Coronary artery (tissue), 2 donors: ENCODE results near the gene DAB1.

Source experiments
- DNase-seq: peaks from one replicate; pipeline ENCODE4 v3.0.0-alpha.2; 2017; ENCODE audit warnings: low spot score
- H3K27ac ChIP-seq, 2 donors: fragments of 200-600 bp; sonication (generic); one replicate each; pipeline ENCODE4 v1.5.1; 2016 to 2019
- H3K4me3 ChIP-seq: fragments of 200-600 bp; sonication (generic); 2 replicates; pipeline ENCODE4 v1.5.1; 2016; ENCODE audit warnings: mild to moderate bottlenecking, moderate library complexity
- TF ChIP-seq, protein P1 (sequence below): fragments of 200-600 bp; sonication (generic); IDR thresholded peaks from one replicate; pipeline ENCODE4 v1.5.1; 2019; ENCODE audit warnings: antibody characterized with exemption

The DAB1 gene

GRCh38 chr1:57316861-57317260 is 107.0 kb downstream of the DAB1 start:
- H3K4me3 ChIP-seq, result no peak overlapping the region
- DNase-seq, result no peak
- H3K27ac ChIP-seq, result no peak overlapping the region
- TF ChIP-seq, protein P1, sequence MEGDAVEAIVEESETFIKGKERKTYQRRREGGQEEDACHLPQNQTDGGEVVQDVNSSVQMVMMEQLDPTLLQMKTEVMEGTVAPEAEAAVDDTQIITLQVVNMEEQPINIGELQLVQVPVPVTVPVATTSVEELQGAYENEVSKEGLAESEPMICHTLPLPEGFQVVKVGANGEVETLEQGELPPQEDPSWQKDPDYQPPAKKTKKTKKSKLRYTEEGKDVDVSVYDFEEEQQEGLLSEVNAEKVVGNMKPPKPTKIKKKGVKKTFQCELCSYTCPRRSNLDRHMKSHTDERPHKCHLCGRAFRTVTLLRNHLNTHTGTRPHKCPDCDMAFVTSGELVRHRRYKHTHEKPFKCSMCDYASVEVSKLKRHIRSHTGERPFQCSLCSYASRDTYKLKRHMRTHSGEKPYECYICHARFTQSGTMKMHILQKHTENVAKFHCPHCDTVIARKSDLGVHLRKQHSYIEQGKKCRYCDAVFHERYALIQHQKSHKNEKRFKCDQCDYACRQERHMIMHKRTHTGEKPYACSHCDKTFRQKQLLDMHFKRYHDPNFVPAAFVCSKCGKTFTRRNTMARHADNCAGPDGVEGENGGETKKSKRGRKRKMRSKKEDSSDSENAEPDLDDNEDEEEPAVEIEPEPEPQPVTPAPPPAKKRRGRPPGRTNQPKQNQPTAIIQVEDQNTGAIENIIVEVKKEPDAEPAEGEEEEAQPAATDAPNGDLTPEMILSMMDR, result no peak

DNA sequence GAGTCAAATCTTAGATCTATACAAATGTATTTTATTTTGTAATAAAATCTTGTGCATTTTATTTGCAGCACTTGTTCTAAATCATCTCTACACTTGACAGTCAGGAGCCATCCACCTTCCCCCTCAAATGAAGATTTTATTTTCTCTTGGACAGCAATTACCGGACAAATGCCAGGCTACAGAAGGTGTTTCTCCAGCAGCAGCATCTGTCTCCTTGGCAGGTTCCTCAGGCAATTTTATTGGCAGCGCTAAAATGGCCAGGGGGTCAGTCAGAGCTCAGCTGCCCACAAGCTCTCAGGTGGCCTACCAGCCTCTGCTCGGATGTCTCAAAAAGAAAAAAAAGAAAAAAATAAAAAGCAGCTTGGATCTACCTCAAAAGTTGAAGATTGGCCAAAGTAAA is 107.6 kb downstream of the DAB1 start:
- DNase-seq, result no peak
- Histone ChIP-seq H3K4me3 (no peak overlapping the region), H3K27ac (no peak overlapping the region)
- TF ChIP-seq, protein P1, result no peak

GRCh38 chr1:57312869-57313268 is 111.0 kb downstream of the DAB1 start:
- DNase-seq, result no peak
- Histone ChIP-seq H3K4me3 (no peak overlapping the region), H3K27ac (no peak overlapping the region)
- TF ChIP-seq, protein P1, result no peak

DNA sequence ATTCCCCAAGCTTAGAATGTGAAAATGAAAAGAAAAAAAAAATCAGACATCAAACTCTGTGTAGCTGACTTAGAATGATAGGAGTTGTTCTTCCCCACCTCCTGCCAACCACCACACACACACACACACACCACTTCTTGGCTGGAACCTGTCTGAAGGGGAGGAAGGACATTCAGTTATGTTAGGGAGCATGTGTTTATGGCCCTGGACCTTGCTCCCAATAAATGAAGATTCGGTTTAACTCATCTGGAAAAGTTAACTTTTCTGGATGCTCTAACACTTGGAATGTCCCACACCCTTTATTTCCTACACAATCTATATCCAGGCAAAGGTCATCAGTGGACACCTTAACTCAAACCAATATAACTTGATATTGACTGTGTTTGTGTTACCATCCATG is 112.4 kb downstream of the DAB1 start:
- no peak overlapping the region for H3K4me3 ChIP-seq
- no peak overlapping the region for H3K27ac ChIP-seq
- TF ChIP-seq, protein P1, result no peak
- no peak for DNase-seq

- no peak overlapping the region for H3K4me3 ChIP-seq
- TF ChIP-seq, protein P1, result no peak
- no peak overlapping the region for H3K27ac ChIP-seq
- no peak for DNase-seq
Measured at GRCh38 chr1:57311006-57311405, 112.9 kb downstream of the DAB1 start.

DNA sequence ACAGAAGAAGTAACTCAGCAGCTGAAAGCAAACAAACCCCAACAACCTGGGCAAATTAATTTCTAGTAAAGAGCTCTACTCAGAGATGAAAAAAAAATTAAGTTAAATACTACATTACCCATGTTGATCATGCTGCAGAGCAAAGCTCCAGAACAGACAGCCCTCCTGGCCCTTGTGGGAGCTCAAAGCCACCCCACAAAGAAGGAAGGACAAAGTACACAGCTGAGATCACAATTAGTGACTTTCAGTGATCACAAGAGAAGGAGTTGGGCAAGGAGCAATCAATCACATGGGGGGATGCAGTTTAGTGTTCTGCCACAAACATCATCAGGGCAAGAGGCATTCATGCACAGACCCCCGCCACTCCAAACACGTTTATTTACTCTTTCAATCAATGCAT is 114.2 kb downstream of the DAB1 start:
- no peak overlapping the region for H3K4me3 ChIP-seq
- no peak overlapping the region for H3K27ac ChIP-seq
- TF ChIP-seq, protein P1, result no peak
- no peak for DNase-seq

GRCh38 chr1:57307392-57308170 is 116.3 kb downstream of the DAB1 start:
- Histone ChIP-seq H3K27ac (no peak overlapping the region), H3K4me3 (no peak overlapping the region)
- DNase-seq, result no peak

More at GRCh38 chr1:57307392-57308170, 116.3 kb downstream of the DAB1 start:
- TF ChIP-seq, protein P1, result no peak
